CD4-positive, alpha-beta T cell treated with Interferon gamma for 1 hour (primary cell): ENCODE measurements around the gene RAB15.
"Not testable (repeated sequence)": the region's sequence is repeated elsewhere in the genome, so short reads cannot be mapped to it uniquely, and the experiment has no call there.

Experiments used
- DNase-seq: peaks from one replicate; pipeline ENCODE4 v3.0.0-alpha.2; 2020

RAB15 gene

GRCh38 chr14:64934338-64934929 lies 37.7 kb downstream of the RAB15 start:
- no peak for DNase-seq

GRCh38 chr14:64932231-64932630 lies 39.9 kb downstream of the RAB15 start:
- DNase-seq, result no peak

GRCh38 chr14:64931123-64931522 lies 41.0 kb downstream of the RAB15 start:
- no peak for DNase-seq

- no peak for DNase-seq
Measured at GRCh38 chr14:64930085-64930843, 41.9 kb downstream of the RAB15 start.

GRCh38 chr14:64929014-64929359 lies 43.1 kb downstream of the RAB15 start:
- DNase-seq, result no peak

- DNase-seq, result no peak
Measured at GRCh38 chr14:64928239-64929013, 43.7 kb downstream of the RAB15 start.

- no peak for DNase-seq
Measured at GRCh38 chr14:64927031-64927430, 45.1 kb downstream of the RAB15 start.

- no peak for DNase-seq
Measured at GRCh38 chr14:64926398-64926995, 45.6 kb downstream of the RAB15 start.

- no peak for DNase-seq
Measured at GRCh38 chr14:64923015-64923414, 49.1 kb downstream of the RAB15 start.

- DNase-seq, result no peak
Measured at GRCh38 chr14:64920465-64920864, 51.7 kb downstream of the RAB15 start.

GRCh38 chr14:64919618-64920017 lies 52.5 kb downstream of the RAB15 start:
- DNase-seq, result no peak

- DNase-seq, result no peak
Measured at GRCh38 chr14:64919215-64919614, 52.9 kb downstream of the RAB15 start.

- DNase-seq, result no peak
Measured at GRCh38 chr14:64918216-64918615, 53.9 kb downstream of the RAB15 start.

GRCh38 chr14:64915797-64916196 lies 56.3 kb downstream of the RAB15 start:
- DNase-seq, result peak; percentile 13

- DNase-seq, result no peak
Measured at GRCh38 chr14:64915029-64915424, 57.1 kb downstream of the RAB15 start.

- DNase-seq, result peak; percentile 99
Measured at GRCh38 chr14:64914237-64915028, 57.7 kb downstream of the RAB15 start, which contains the start of gene CHURC1. Gene CHURC1, plus strand, starts transcription at chr14:64914455. Its CDS starts 41 bp downstream, at chr14:64914496.

GRCh38 chr14:64913477-64913876 lies 58.7 kb downstream of the RAB15 start:
- DNase-seq, result not testable (repeated sequence)

- DNase-seq, result no peak
Measured at GRCh38 chr14:64912261-64912660, 59.9 kb downstream of the RAB15 start.

- DNase-seq, result no peak
Measured at GRCh38 chr14:64910847-64911495, 61.2 kb downstream of the RAB15 start.

GRCh38 chr14:64906022-64906421 lies 66.1 kb downstream of the RAB15 start:
- no peak for DNase-seq

- DNase-seq, result no peak
Measured at GRCh38 chr14:64899958-64900357, 72.2 kb downstream of the RAB15 start.
